DMS79 treated with DMSO at 0.1 percent for 48 hours (cell line): ENCODE results near the gene SFN.
A peak's percentile ranks its signal among the peaks of the same experiment; 100 is the strongest.
"Not testable (repeated sequence)": the region's sequence is repeated elsewhere in the genome, so short reads cannot be mapped to it uniquely, and the experiment has no call there.

ENCODE experiments used
- DNase-seq: peaks from one replicate; lab custom pipeline; 2025; lab: John Stamatoyannopoulos, UW

Gene SFN

GRCh38 chr1:26862781-26863684, at the start of gene SFN:
Gene SFN, plus strand, starts transcription at chr1:26863149. Its CDS starts 64 bp downstream, at chr1:26863213.
- DNase-seq: peak; percentile 96

GRCh38 chr1:26814377-26814776, 48.6 kb upstream of the SFN start:
- DNase-seq: no peak

- no peak for DNase-seq
These were observed 48.1 kb upstream of the SFN start for GRCh38 chr1:26814893-26815292.

GRCh38 chr1:26820784-26821269, 42.1 kb upstream of the SFN start:
- DNase-seq: no peak

- no peak for DNase-seq
These were observed 40.1 kb upstream of the SFN start for GRCh38 chr1:26822737-26823395.

GRCh38 chr1:26824731-26825130, 38.2 kb upstream of the SFN start:
- DNase-seq: no peak

GRCh38 chr1:26826261-26827105, 36.5 kb upstream of the SFN start, which contains the start of gene ZDHHC18:
Gene ZDHHC18, plus strand, starts transcription at chr1:26826688. Its CDS starts 117 bp downstream, at chr1:26826805.
- peak; percentile 54 for DNase-seq

GRCh38 chr1:26827106-26827604, 35.8 kb upstream of the SFN start:
- DNase-seq: no peak

GRCh38 chr1:26827663-26828062, 35.3 kb upstream of the SFN start:
- DNase-seq: peak; percentile 16

GRCh38 chr1:26828411-26828991, 34.4 kb upstream of the SFN start:
- DNase-seq: no peak

- DNase-seq: no peak
These were observed 33.6 kb upstream of the SFN start for GRCh38 chr1:26829184-26829911.

GRCh38 chr1:26831059-26831458, 31.9 kb upstream of the SFN start:
- no peak for DNase-seq

GRCh38 chr1:26831546-26832248, 31.3 kb upstream of the SFN start:
- DNase-seq: no peak

GRCh38 chr1:26832249-26832960, 30.5 kb upstream of the SFN start:
- no peak for DNase-seq

GRCh38 chr1:26833432-26834405, 29.2 kb upstream of the SFN start:
- no peak for DNase-seq

- not testable (repeated sequence) for DNase-seq
These were observed 25.3 kb upstream of the SFN start for GRCh38 chr1:26837665-26838064.

GRCh38 chr1:26838474-26839338, 24.2 kb upstream of the SFN start:
- no peak for DNase-seq
